Heart left ventricle (tissue), 13 donors: Measurements from ENCODE around the gene SPNS3.

Source experiments
- POLR2A ChIP-seq, 2 donors: fragments of 450-650 bp; IDR thresholded peaks; one replicate each; pipeline ENCODE4 v1.6.1; 2017; ENCODE audit warnings: antibody characterized with exemption in 2 of 2, mild to moderate bottlenecking in 2 of 2, moderate library complexity in 2 of 2
- TF ChIP-seq, protein P1 (sequence below), 12 donors: fragments of 200-600 bp; sonication (generic) in 4 of 12; IDR thresholded peaks; one replicate each; pipeline versions ENCODE4 v1.5.0 to v1.8.0; 2018 to 2022; ENCODE audit warnings: antibody characterized with exemption in 12 of 12, mild to moderate bottlenecking in 5 of 12
- donor health status: ischemic (EF 13 %, LVEDD 7.1; RV severe dilation, severe dysfunction).
- donor health status: DM: no; HTN: yes; CAD: no.
- donor health status: DM: no; HTN: no; CAD: no.
- donor health status: ischemic (EF 25% LVEDD 6.9; RV normal size, moderate dysfunction).
- donor health status: ischemic (EF 25% LVEDD 5.7; RV mildly dilated, moderate dysfunction).
- donor health status: ischemic (EF 35%, LVEDD 5.7; RV mildly dilated, moderate dysfunction).
- donor health status: nonischemic (EF 11% LVEDD 7.7; RV severe dilation, severe dysfunction).
- donor health status: DM: yes; HTN: yes; CAD: no.
- donor health status: PGD.
- donor health status: ischemic (EF 29% LVEDD 5.4; RV normal size, mild dysfunction).
- donor health status: nonischemic (EF 23%, LVEDD 6.1; RV moderate dilation, normal function).

DNA sequence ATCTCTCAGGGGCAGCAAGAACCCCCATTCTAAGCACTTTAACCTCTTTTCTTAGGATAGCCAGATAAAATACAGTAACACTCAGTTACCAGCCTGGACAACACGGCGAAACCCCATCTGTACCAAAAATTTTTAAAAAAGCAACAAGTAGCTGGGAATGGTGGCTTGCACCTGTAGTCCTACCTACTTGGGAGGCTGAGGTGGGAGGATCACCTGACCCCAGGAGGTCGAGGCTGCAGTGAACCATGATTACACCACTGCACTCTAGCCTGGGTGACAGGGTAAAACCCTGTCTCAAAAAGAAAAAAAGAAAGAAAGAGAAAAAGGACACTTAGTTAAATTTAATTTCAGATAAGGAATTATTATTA, 38.6 kb upstream of the SPNS3 start:
- TF ChIP-seq, protein P1, sequence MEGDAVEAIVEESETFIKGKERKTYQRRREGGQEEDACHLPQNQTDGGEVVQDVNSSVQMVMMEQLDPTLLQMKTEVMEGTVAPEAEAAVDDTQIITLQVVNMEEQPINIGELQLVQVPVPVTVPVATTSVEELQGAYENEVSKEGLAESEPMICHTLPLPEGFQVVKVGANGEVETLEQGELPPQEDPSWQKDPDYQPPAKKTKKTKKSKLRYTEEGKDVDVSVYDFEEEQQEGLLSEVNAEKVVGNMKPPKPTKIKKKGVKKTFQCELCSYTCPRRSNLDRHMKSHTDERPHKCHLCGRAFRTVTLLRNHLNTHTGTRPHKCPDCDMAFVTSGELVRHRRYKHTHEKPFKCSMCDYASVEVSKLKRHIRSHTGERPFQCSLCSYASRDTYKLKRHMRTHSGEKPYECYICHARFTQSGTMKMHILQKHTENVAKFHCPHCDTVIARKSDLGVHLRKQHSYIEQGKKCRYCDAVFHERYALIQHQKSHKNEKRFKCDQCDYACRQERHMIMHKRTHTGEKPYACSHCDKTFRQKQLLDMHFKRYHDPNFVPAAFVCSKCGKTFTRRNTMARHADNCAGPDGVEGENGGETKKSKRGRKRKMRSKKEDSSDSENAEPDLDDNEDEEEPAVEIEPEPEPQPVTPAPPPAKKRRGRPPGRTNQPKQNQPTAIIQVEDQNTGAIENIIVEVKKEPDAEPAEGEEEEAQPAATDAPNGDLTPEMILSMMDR (IDR thresholded peaks at IDR 0.05), result no peak
- no peak for TF ChIP-seq POLR2A (IDR thresholded peaks at IDR 0.05)
